ENCODE results near the gene SERPINB10. TPM values are rescaled to one million over a fixed set of nuclear protein-coding genes. Genes with fewer than 3 reads are reported as not detected.

The SERPINB10 gene
- total RNA-seq, 1 experiment from 2014 or later: not detected

DNA sequence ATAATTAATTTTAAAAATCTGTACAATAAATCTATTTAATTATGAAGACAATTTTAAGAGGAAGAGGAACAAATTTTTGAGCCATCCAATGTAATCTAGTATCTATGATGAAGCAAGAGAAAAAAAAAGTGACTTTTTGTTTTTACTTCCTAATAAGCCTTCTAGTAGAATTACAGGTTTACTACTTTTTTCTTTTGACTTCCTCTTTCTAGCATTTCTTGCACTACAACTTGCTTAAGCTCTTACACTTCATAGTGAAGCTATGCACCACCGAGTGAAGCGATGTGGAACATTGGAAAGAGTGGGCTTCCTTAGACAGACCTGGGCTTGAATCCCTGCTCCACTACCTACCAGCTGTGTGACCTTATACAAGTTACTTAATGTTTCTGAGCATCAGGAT lies 18.1 kb upstream of the SERPINB10 start (continued):
- TF ChIP-seq, protein P1, sequence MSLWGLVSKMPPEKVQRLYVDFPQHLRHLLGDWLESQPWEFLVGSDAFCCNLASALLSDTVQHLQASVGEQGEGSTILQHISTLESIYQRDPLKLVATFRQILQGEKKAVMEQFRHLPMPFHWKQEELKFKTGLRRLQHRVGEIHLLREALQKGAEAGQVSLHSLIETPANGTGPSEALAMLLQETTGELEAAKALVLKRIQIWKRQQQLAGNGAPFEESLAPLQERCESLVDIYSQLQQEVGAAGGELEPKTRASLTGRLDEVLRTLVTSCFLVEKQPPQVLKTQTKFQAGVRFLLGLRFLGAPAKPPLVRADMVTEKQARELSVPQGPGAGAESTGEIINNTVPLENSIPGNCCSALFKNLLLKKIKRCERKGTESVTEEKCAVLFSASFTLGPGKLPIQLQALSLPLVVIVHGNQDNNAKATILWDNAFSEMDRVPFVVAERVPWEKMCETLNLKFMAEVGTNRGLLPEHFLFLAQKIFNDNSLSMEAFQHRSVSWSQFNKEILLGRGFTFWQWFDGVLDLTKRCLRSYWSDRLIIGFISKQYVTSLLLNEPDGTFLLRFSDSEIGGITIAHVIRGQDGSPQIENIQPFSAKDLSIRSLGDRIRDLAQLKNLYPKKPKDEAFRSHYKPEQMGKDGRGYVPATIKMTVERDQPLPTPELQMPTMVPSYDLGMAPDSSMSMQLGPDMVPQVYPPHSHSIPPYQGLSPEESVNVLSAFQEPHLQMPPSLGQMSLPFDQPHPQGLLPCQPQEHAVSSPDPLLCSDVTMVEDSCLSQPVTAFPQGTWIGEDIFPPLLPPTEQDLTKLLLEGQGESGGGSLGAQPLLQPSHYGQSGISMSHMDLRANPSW (CRISPR knock-in tag; conservative IDR thresholded peaks at IDR 0.05; ENCODE audit: low read depth): no peak
- no peak for TF ChIP-seq TCF7 (CRISPR knock-in tag; IDR thresholded peaks at IDR 0.05; ENCODE audit: low read depth)
- no peak for TF ChIP-seq ETV6 (CRISPR knock-in tag; IDR thresholded peaks at IDR 0.05)
- no peak for TF ChIP-seq KAT7 (CRISPR knock-in tag; IDR thresholded peaks at IDR 0.05; ENCODE audit: borderline replicate concordance)
- no peak for TF ChIP-seq IRF2 (CRISPR knock-in tag; IDR thresholded peaks at IDR 0.05; ENCODE audit: borderline replicate concordance, low read depth)
- TF ChIP-seq SMAD4 (CRISPR knock-in tag; IDR thresholded peaks at IDR 0.05): no peak
- TF ChIP-seq RORB (CRISPR knock-in tag; IDR thresholded peaks at IDR 0.05): no peak
- no peak for TF ChIP-seq ZNF263 (CRISPR knock-in tag; IDR thresholded peaks at IDR 0.05; ENCODE audit: low read depth)
- TF ChIP-seq ZNF138 (CRISPR knock-in tag; conservative IDR thresholded peaks at IDR 0.05): no peak

DNA sequence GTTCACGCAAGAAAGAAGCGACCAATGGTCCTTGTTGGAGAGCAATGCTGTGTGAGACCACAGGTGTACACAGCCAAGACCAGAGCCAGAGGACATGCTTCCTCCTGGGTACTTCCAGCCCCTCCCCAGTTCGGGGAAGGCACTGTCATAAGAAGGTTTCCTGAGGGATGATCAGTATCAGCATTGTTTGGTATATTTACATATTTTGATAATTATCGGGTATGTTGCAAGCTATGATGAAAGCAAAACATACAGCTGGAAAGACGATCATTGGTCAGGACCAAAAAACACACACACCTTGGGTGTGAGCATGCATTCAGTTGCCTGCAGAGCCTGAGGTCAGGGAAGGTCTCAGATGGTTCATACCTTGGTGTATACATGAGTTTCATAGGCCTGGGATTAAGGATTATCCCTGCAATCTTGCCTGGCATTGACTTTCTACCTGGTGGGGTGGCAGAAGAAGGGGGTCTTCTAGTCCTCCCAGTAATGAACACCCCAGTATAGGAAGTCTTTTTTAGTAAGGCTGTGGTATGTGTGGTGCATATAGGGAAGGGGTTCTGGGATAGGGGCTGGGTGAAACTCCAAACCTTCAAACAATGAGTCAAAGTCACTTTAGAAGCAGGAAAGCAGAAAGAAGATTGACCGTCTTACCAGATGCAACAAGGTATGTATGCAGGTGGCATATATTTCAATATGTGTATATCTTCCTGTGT lies 17.4 kb upstream of the SERPINB10 start:
- CTCF ChIA-PET: no interaction called here
- Mint-ChIP-seq H3K4me1 (no peaks in the 10 kb centered on the region), H3K4me3 (no peak overlapping the region), H3K27ac (no peak overlapping the region), H3K9me3 (no peaks in the 10 kb centered on the region), H3K36me3 (no peaks in the 10 kb centered on the region), H3K27me3 (ENCODE audit: low read depth) (no peaks in the 10 kb centered on the region)
- ATAC-seq (no peak), DNase-seq (ENCODE audit: low spot score) (no peak)
- TF ChIP-seq SMAD3 (CRISPR knock-in tag; IDR thresholded peaks at IDR 0.05; ENCODE audit: borderline replicate concordance) (no peak), ATF1 (CRISPR knock-in tag; IDR thresholded peaks at IDR 0.05) (no peak), SOX15 (CRISPR knock-in tag; IDR thresholded peaks at IDR 0.05) (no peak), FOXJ3 (CRISPR knock-in tag; IDR thresholded peaks at IDR 0.05; ENCODE audit: borderline replicate concordance) (no peak), CBFB (CRISPR knock-in tag; IDR thresholded peaks at IDR 0.05; ENCODE audit: low read depth) (no peak)
- TF ChIP-seq, protein P2, sequence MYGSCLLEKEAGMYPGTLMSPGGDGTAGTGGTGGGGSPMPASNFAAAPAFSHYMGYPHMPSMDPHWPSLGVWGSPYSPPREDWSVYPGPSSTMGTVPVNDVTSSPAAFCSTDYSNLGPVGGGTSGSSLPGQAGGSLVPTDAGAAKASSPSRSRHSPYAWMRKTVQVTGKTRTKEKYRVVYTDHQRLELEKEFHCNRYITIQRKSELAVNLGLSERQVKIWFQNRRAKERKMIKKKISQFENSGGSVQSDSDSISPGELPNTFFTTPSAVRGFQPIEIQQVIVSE (CRISPR knock-in tag; IDR thresholded peaks at IDR 0.05; ENCODE audit: borderline replicate concordance): no peak
- TF ChIP-seq, protein P3, sequence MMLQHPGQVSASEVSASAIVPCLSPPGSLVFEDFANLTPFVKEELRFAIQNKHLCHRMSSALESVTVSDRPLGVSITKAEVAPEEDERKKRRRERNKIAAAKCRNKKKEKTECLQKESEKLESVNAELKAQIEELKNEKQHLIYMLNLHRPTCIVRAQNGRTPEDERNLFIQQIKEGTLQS (CRISPR knock-in tag; conservative IDR thresholded peaks at IDR 0.05): no peak
- POLR2A ChIA-PET: no interaction called here

DNA sequence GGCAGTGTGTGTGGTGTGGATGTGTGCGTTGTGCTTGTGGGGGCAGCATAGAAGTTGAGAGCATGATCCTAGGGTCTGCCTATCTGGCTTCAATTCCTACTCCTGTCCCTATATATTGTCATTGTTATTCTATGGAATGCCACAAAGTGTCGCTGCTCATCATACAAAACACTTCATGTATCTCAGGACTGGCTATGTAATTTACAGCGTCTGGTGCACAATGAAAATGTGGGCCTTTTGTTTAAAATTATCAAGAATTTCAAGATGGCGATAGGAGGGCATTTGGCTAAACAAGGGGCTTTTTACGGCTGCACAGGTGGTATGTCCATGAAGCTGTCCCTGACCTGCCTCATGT lies 16.8 kb upstream of the SERPINB10 start:
- ChIA-PET POLR2A (no interaction called here), CTCF (no interaction called here)
- ATAC-seq (no peak), DNase-seq (ENCODE audit: low spot score) (no peak)
- no peak overlapping the region for H3K27ac Mint-ChIP-seq
- no peaks in the 10 kb centered on the region for H3K36me3 Mint-ChIP-seq
- H3K4me3 Mint-ChIP-seq: no peak overlapping the region
- TF ChIP-seq ZNF317 (CRISPR knock-in tag; IDR thresholded peaks at IDR 0.05; ENCODE audit: borderline replicate concordance, low read depth) (no peak), GABPB1 (CRISPR knock-in tag; IDR thresholded peaks at IDR 0.05) (no peak)
- TF ChIP-seq, protein P4, sequence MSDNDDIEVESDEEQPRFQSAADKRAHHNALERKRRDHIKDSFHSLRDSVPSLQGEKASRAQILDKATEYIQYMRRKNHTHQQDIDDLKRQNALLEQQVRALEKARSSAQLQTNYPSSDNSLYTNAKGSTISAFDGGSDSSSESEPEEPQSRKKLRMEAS (CRISPR knock-in tag; IDR thresholded peaks at IDR 0.05): no peak
- no peaks in the 10 kb centered on the region for H3K9me3 Mint-ChIP-seq
- H3K4me1 Mint-ChIP-seq: no peaks in the 10 kb centered on the region
- H3K27me3 Mint-ChIP-seq (ENCODE audit: low read depth): no peaks in the 10 kb centered on the region
